ENCODE results near the gene TGIF2.
"Not testable (repeated sequence)": the region's sequence is repeated elsewhere in the genome, so short reads cannot be mapped to it uniquely, and the experiment has no call there.

The TGIF2 gene

GRCh38 chr20:36614781-36615557 is 41.6 kb downstream of the TGIF2 start:
- DNase-seq (ENCODE audit: low read depth): no peak

- no peak for DNase-seq (ENCODE audit: low read depth)
Measured at GRCh38 chr20:36620917-36621316, 47.5 kb downstream of the TGIF2 start.

GRCh38 chr20:36623444-36623843 is 50.0 kb downstream of the TGIF2 start:
- DNase-seq (ENCODE audit: low read depth): no peak

- DNase-seq (ENCODE audit: low read depth): no peak
Measured at GRCh38 chr20:36624068-36624943, 50.9 kb downstream of the TGIF2 start.

- DNase-seq (ENCODE audit: low read depth): no peak
Measured at GRCh38 chr20:36624944-36625324, 51.5 kb downstream of the TGIF2 start.

- DNase-seq (ENCODE audit: low read depth): no peak
Measured at GRCh38 chr20:36628076-36628475, 54.7 kb downstream of the TGIF2 start.

GRCh38 chr20:36629719-36630681 is 56.6 kb downstream of the TGIF2 start:
- DNase-seq (ENCODE audit: low read depth): peak; percentile 10

GRCh38 chr20:36631646-36632045 is 58.2 kb downstream of the TGIF2 start:
- DNase-seq (ENCODE audit: low read depth): no peak

- DNase-seq (ENCODE audit: low read depth): no peak
Measured at GRCh38 chr20:36632147-36632486, 58.7 kb downstream of the TGIF2 start.

- DNase-seq (ENCODE audit: low read depth): no peak
Measured at GRCh38 chr20:36632487-36633284, 59.3 kb downstream of the TGIF2 start.

- no peak for DNase-seq (ENCODE audit: low read depth)
Measured at GRCh38 chr20:36633285-36633772, 59.9 kb downstream of the TGIF2 start.

GRCh38 chr20:36634342-36634741 is 60.9 kb downstream of the TGIF2 start:
- no peak for DNase-seq (ENCODE audit: low read depth)

GRCh38 chr20:36638876-36639400 is 65.5 kb downstream of the TGIF2 start:
- DNase-seq (ENCODE audit: low read depth): not testable (repeated sequence)

- no peak for DNase-seq (ENCODE audit: low read depth)
Measured at GRCh38 chr20:36641506-36641843, 68.1 kb downstream of the TGIF2 start.

GRCh38 chr20:36642136-36642535 is 68.7 kb downstream of the TGIF2 start:
- DNase-seq (ENCODE audit: low read depth): no peak

Measured in activated T-helper 9 cell treated with anti-CD3 and anti-CD28 coated beads, Interleukin-2, amount 50 U/mL, for 16 hours (primary cell).